ENCODE measurements around the gene LARGE1. TPM values are rescaled to one million over a fixed set of nuclear protein-coding genes. Genes with fewer than 3 reads are reported as not detected.

Gene LARGE1
- total RNA-seq, 4 donors from 2014 or later = 24.9 to 51.0 (median 32.7) TPM

GRCh38 chr22:33909075-33909458 lies 11.2 kb downstream of the LARGE1 start:
- Histone ChIP-seq H3K27ac (peak overlapping the region in 2 of 4 donors; percentile 18 to 48), H3K4me1 (peaks cover 0 to 23% (median 0%) of the 10 kb centered on the region in 4 donors), H3K9me3 (no peaks in the 10 kb centered on the region), H3K4me3 (no peak overlapping the region), H3K27me3 (no peaks in the 10 kb centered on the region), H3K36me3 (no peaks in the 10 kb centered on the region)
- TF ChIP-seq POLR2A (IDR thresholded peaks at IDR 0.05) (no peak), EP300 (IDR thresholded peaks at IDR 0.05) (no peak), CTCF (IDR thresholded peaks at IDR 0.05) (no peak)
- WGBS, 2 donors = 69 to 73% methylated on average over 6 of the region's 6 CpGs
- no peak for DNase-seq (ENCODE audit: low spot score in 2 of 2)

- H3K36me3 ChIP-seq = no peaks in the 10 kb centered on the region
- H3K4me1 ChIP-seq = peaks cover 0 to 23% (median 0%) of the 10 kb centered on the region in 4 donors
- WGBS, 2 donors = 81 to 90% methylated on average over 10 of the region's 10 CpGs
- no peaks in the 10 kb centered on the region for H3K9me3 ChIP-seq
- no peak overlapping the region for H3K4me3 ChIP-seq
- no peak for TF ChIP-seq POLR2A (IDR thresholded peaks at IDR 0.05)
- no peak for TF ChIP-seq EP300 (IDR thresholded peaks at IDR 0.05)
- no peak for TF ChIP-seq CTCF (IDR thresholded peaks at IDR 0.05)
- H3K27me3 ChIP-seq = no peaks in the 10 kb centered on the region
- H3K27ac ChIP-seq = peak overlapping the region in 2 of 4 donors; percentile 18 to 44
- DNase-seq (ENCODE audit: low spot score in 2 of 2) = no peak
Observed at GRCh38 chr22:33908171-33909074, 11.9 kb downstream of the LARGE1 start.

- Histone ChIP-seq H3K9me3 (no peaks in the 10 kb centered on the region), H3K4me1 (peaks cover 0 to 28% (median 0%) of the 10 kb centered on the region in 4 donors), H3K36me3 (no peaks in the 10 kb centered on the region), H3K27ac (no peak overlapping the region), H3K4me3 (no peak overlapping the region), H3K27me3 (no peaks in the 10 kb centered on the region)
- no peak for DNase-seq (ENCODE audit: low spot score in 2 of 2)
- 79 to 83% methylated on average over 3 of the region's 3 CpGs for WGBS, 2 donors
- TF ChIP-seq EP300 (IDR thresholded peaks at IDR 0.05) (no peak), CTCF (IDR thresholded peaks at IDR 0.05) (no peak), POLR2A (IDR thresholded peaks at IDR 0.05) (no peak)
Observed at GRCh38 chr22:33906954-33907353, 13.3 kb downstream of the LARGE1 start.

GRCh38 chr22:33906475-33906874 lies 13.8 kb downstream of the LARGE1 start:
- H3K27me3 ChIP-seq = no peaks in the 10 kb centered on the region
- H3K4me1 ChIP-seq = peaks cover 0 to 29% (median 0%) of the 10 kb centered on the region in 4 donors
- no peaks in the 10 kb centered on the region for H3K36me3 ChIP-seq
- TF ChIP-seq EP300 (IDR thresholded peaks at IDR 0.05) (no peak), POLR2A (IDR thresholded peaks at IDR 0.05) (no peak), CTCF (IDR thresholded peaks at IDR 0.05) (no peak)
- no peak for DNase-seq (ENCODE audit: low spot score in 2 of 2)
- no peak overlapping the region for H3K27ac ChIP-seq
- no peaks in the 10 kb centered on the region for H3K9me3 ChIP-seq
- no peak overlapping the region for H3K4me3 ChIP-seq

GRCh38 chr22:33903012-33903411 lies 17.3 kb downstream of the LARGE1 start:
- H3K27me3 ChIP-seq = no peaks in the 10 kb centered on the region
- WGBS, 2 donors = 87 to 88% methylated on average over 7 of the region's 7 CpGs
- H3K4me1 ChIP-seq = peaks cover 0 to 30% (median 0%) of the 10 kb centered on the region in 4 donors

More at GRCh38 chr22:33903012-33903411, 17.3 kb downstream of the LARGE1 start:
- no peaks in the 10 kb centered on the region for H3K36me3 ChIP-seq
- H3K9me3 ChIP-seq = no peaks in the 10 kb centered on the region
- TF ChIP-seq POLR2A (IDR thresholded peaks at IDR 0.05) (no peak), CTCF (IDR thresholded peaks at IDR 0.05) (no peak), EP300 (IDR thresholded peaks at IDR 0.05) (no peak)
- no peak overlapping the region for H3K27ac ChIP-seq
- H3K4me3 ChIP-seq = no peak overlapping the region
- DNase-seq (ENCODE audit: low spot score in 2 of 2) = no peak

All from tibial nerve (tissue), 4 donors.